ENCODE data around the gene HSPA5. TPM values are rescaled to one million over a fixed set of nuclear protein-coding genes. Genes with fewer than 3 reads are reported as not detected.
"Not testable (repeated sequence)": the region's sequence is repeated elsewhere in the genome, so short reads cannot be mapped to it uniquely, and the experiment has no call there.

Gene HSPA5
- polyA plus RNA-seq, 1 donor (not counting 4 experiments of a cell fraction or from before 2014, with no cell fraction given): 274 TPM

GRCh38 chr9:125269014-125269397, 27.9 kb upstream of the HSPA5 start:
- H3K9me3 ChIP-seq (ENCODE audit: control insufficient read depth, low read depth, low read length): no peaks in the 10 kb centered on the region
- no peak overlapping the region for H3K9ac ChIP-seq (ENCODE audit: control insufficient read depth, extremely low read depth, insufficient read depth, low read length)
- FAIRE-seq (no peak), DNase-seq (ENCODE audit: low read depth, low spot score) (no peak)
- H3K4me1 ChIP-seq (ENCODE audit: control insufficient read depth, extremely low read depth, insufficient read depth, low read length): peaks cover 15% of the 10 kb centered on the region
- dilution Hi-C loops (cut with MboI; ENCODE audit: extremely low pct_ligation_motif_present, low sequenced_read_pairs): no loop called here
- no peak overlapping the region for H3K27ac ChIP-seq (ENCODE audit: control insufficient read depth, insufficient read depth, low read length)
- no peaks in the 10 kb centered on the region for H3K9me1 ChIP-seq (ENCODE audit: control insufficient read depth, extremely low read depth, insufficient read depth, low read length)
- TF ChIP-seq EZH2 (IDR thresholded peaks at IDR 0.05; ENCODE audit: low read length) (no peak), CTCF (optimal IDR thresholded peaks at IDR 0.05 in 1 of 3, IDR thresholded peaks at IDR 0.05 in 1 of 3, conservative IDR thresholded peaks at IDR 0.05 in 1 of 3; ENCODE audit: extremely low read depth in 1 of 3, insufficient read depth in 2 of 3, low read length in 3 of 3) (no peak)
- no peaks in the 10 kb centered on the region for H3K27me3 ChIP-seq (ENCODE audit: control insufficient read depth, extremely low read depth, insufficient read depth, low read length)
- H3K79me2 ChIP-seq (ENCODE audit: control insufficient read depth, insufficient read depth, low read length): peaks cover 86% of the 10 kb centered on the region
- H3K4me3 ChIP-seq (ENCODE audit: control insufficient read depth in 2 of 3, extremely low read depth in 1 of 3, insufficient read depth in 2 of 3, low read depth in 1 of 3, low read length in 3 of 3): no peak overlapping the region
- H4K20me1 ChIP-seq (ENCODE audit: control insufficient read depth, extremely low read depth, insufficient read depth, low read length): no peaks in the 10 kb centered on the region
- no peak overlapping the region for H2AFZ ChIP-seq (ENCODE audit: control insufficient read depth, low read length)
- H3K36me3 ChIP-seq (ENCODE audit: control insufficient read depth in 2 of 2, extremely low read depth in 1 of 2, insufficient read depth in 2 of 2, low read length in 2 of 2): peaks cover 0 to 9% of the 10 kb centered on the region in 2 experiments
- no peak overlapping the region for H3K4me2 ChIP-seq (ENCODE audit: control insufficient read depth, extremely low read depth, insufficient read depth, low read depth, low read length)

DNA sequence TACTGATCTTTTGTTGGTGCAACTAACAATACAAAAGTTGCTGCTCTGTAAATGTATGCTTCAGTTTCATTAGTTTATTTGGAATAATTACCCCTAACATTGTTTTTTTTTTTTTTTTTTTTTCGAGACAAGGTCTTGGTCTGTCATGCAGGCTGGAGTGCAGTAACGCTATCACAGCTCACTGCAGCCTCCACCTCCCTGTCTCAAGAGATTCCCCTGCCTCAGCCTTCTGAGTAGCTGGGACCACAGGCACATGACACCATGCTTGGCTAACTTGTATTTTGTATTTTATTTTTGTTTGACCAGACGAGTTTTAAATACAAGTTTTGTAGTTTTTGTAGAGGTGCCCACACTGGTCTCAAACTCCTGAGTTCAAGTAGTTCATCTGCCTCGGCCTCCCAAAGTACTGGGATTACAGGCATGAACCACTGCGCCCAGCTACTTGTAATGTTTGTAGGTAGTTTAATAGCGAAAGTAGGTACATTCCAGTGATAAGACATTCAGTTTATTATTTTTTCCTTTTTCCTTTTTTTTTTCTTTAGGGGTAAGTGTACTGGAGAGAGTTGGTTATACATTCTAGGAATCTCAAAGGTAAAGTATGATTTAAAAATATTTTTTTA, 27.4 kb upstream of the HSPA5 start:
- no peak overlapping the region for H3K4me3 ChIP-seq (ENCODE audit: control insufficient read depth in 2 of 3, extremely low read depth in 1 of 3, insufficient read depth in 2 of 3, low read depth in 1 of 3, low read length in 3 of 3)
- no peak overlapping the region for H3K27ac ChIP-seq (ENCODE audit: control insufficient read depth, insufficient read depth, low read length)
- H3K27me3 ChIP-seq (ENCODE audit: control insufficient read depth, extremely low read depth, insufficient read depth, low read length): no peaks in the 10 kb centered on the region
- peaks cover 0 to 9% of the 10 kb centered on the region in 2 experiments for H3K36me3 ChIP-seq (ENCODE audit: control insufficient read depth in 2 of 2, extremely low read depth in 1 of 2, insufficient read depth in 2 of 2, low read length in 2 of 2)
- dilution Hi-C loops (cut with MboI; ENCODE audit: extremely low pct_ligation_motif_present, low sequenced_read_pairs): no loop called here
- no peaks in the 10 kb centered on the region for H3K9me3 ChIP-seq (ENCODE audit: control insufficient read depth, low read depth, low read length)
- H3K9me1 ChIP-seq (ENCODE audit: control insufficient read depth, extremely low read depth, insufficient read depth, low read length): no peaks in the 10 kb centered on the region
- H3K79me2 ChIP-seq (ENCODE audit: control insufficient read depth, insufficient read depth, low read length): peaks cover 86% of the 10 kb centered on the region
- no peak for TF ChIP-seq EZH2 (IDR thresholded peaks at IDR 0.05; ENCODE audit: low read length)
- TF ChIP-seq CTCF (optimal IDR thresholded peaks at IDR 0.05 in 1 of 3, IDR thresholded peaks at IDR 0.05 in 1 of 3, conservative IDR thresholded peaks at IDR 0.05 in 1 of 3; ENCODE audit: extremely low read depth in 1 of 3, insufficient read depth in 2 of 3, low read length in 3 of 3): no peak
- H3K4me1 ChIP-seq (ENCODE audit: control insufficient read depth, extremely low read depth, insufficient read depth, low read length): peaks cover 15% of the 10 kb centered on the region
- H3K9ac ChIP-seq (ENCODE audit: control insufficient read depth, extremely low read depth, insufficient read depth, low read length): no peak overlapping the region
- no peaks in the 10 kb centered on the region for H4K20me1 ChIP-seq (ENCODE audit: control insufficient read depth, extremely low read depth, insufficient read depth, low read length)
- DNase-seq (ENCODE audit: low read depth, low spot score): no peak
- H3K4me2 ChIP-seq (ENCODE audit: control insufficient read depth, extremely low read depth, insufficient read depth, low read depth, low read length): no peak overlapping the region
- FAIRE-seq: no peak
- no peak overlapping the region for H2AFZ ChIP-seq (ENCODE audit: control insufficient read depth, low read length)

DNA sequence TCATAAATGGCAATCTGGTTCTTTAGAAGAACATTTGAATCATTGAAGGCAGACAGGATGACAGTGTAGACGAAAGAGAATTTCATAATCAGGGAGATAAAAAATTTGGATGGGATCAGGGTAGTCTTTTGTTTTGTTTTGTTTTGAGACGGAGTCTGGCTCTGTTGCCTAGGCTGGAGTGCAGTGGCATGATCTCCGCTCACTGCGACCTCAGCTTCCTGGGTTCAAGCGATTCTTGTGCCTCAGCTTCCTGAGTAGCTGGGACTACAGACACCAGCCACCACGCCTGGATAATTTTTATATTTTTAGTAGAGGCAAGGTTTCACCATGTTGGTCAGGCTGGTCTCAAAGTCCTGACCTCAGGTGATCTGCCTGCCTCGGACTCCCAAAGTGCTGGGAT, 22.9 kb upstream of the HSPA5 start:
- H3K9me3 ChIP-seq (ENCODE audit: control insufficient read depth, low read depth, low read length); H3K9ac ChIP-seq (ENCODE audit: control insufficient read depth, extremely low read depth, insufficient read depth, low read length); H3K27ac ChIP-seq (ENCODE audit: control insufficient read depth, insufficient read depth, low read length); H2AFZ ChIP-seq (ENCODE audit: control insufficient read depth, low read length); H4K20me1 ChIP-seq (ENCODE audit: control insufficient read depth, extremely low read depth, insufficient read depth, low read length); H3K9me1 ChIP-seq (ENCODE audit: control insufficient read depth, extremely low read depth, insufficient read depth, low read length); FAIRE-seq; H3K36me3 ChIP-seq (ENCODE audit: control insufficient read depth in 2 of 2, extremely low read depth in 1 of 2, insufficient read depth in 2 of 2, low read length in 2 of 2); dilution Hi-C loops (cut with MboI; ENCODE audit: extremely low pct_ligation_motif_present, low sequenced_read_pairs); DNase-seq (ENCODE audit: low read depth, low spot score); H3K4me2 ChIP-seq (ENCODE audit: control insufficient read depth, extremely low read depth, insufficient read depth, low read depth, low read length); H3K4me3 ChIP-seq (ENCODE audit: control insufficient read depth in 2 of 3, extremely low read depth in 1 of 3, insufficient read depth in 2 of 3, low read depth in 1 of 3, low read length in 3 of 3); H3K4me1 ChIP-seq (ENCODE audit: control insufficient read depth, extremely low read depth, insufficient read depth, low read length); H3K27me3 ChIP-seq (ENCODE audit: control insufficient read depth, extremely low read depth, insufficient read depth, low read length): not testable (repeated sequence)
- H3K79me2 ChIP-seq (ENCODE audit: control insufficient read depth, insufficient read depth, low read length): peaks cover 67% of the 10 kb centered on the region
